ENCODE measurements around the gene DLG4. TPM values are rescaled to one million over a fixed set of nuclear protein-coding genes. Genes with fewer than 3 reads are reported as not detected.
A peak's percentile ranks its signal among the peaks of the same experiment; 100 is the strongest.

The DLG4 gene
- total RNA-seq, 1 experiment from 2014 or later = 59.7 TPM

- TF ChIP-seq ZNF425 (CRISPR knock-in tag; conservative IDR thresholded peaks at IDR 0.05) (no peak), TEAD1 (CRISPR knock-in tag; IDR thresholded peaks at IDR 0.05) (no peak), ATF6 (CRISPR knock-in tag; IDR thresholded peaks at IDR 0.05) (no peak), HMGA2 (CRISPR knock-in tag; IDR thresholded peaks at IDR 0.05) (no peak), ZNF219 (CRISPR knock-in tag; IDR thresholded peaks at IDR 0.05; ENCODE audit: borderline replicate concordance) (no peak)
Measured at GRCh38 chr17:7222972-7223292, 3.3 kb upstream of the DLG4 start (continued).

- peaks cover 4% of the 10 kb centered on the region; the same call in 1 of the 2 replicates for H3K27me3 Mint-ChIP-seq (ENCODE audit: low read depth)
- no peak overlapping the region for H3K27ac Mint-ChIP-seq
- no peaks in the 10 kb centered on the region for H3K9me3 Mint-ChIP-seq
- TF ChIP-seq NFE2L1 (CRISPR knock-in tag; IDR thresholded peaks at IDR 0.05) = no peak
- no peak for TF ChIP-seq FOXP1 (CRISPR knock-in tag; IDR thresholded peaks at IDR 0.05; ENCODE audit: borderline replicate concordance)
- TF ChIP-seq JUN (CRISPR knock-in tag; IDR thresholded peaks at IDR 0.05) = no peak
- POLR2A ChIA-PET = interaction anchor here (0.7 kb wide), 1 partner anchor 20 kb away, joined by 3 read pairs; the partner anchor contains the start of gene GABARAP
- CTCF ChIA-PET = interaction anchor here (1.0 to 4.0 kb wide), 7 partner anchors 8 to 177 kb away, joined by 3 to 36 read pairs (median 4); partner anchors contain the start of genes DVL2 and PHF23
- no peak overlapping the region for H3K4me3 Mint-ChIP-seq
- DNase-seq (ENCODE audit: low spot score) = no peak
- ATAC-seq = no peak
- peaks cover 18% of the 10 kb centered on the region for H3K36me3 Mint-ChIP-seq
- peaks cover 31% of the 10 kb centered on the region for H3K4me1 Mint-ChIP-seq
Measured at GRCh38 chr17:7222093-7222971, 2.7 kb upstream of the DLG4 start.

GRCh38 chr17:7221278-7222092, 1.8 kb upstream of the DLG4 start:
- CTCF ChIA-PET = interaction anchor here (0.9 to 4.8 kb wide), 20 partner anchors 7 to 214 kb away, joined by 3 to 36 read pairs (median 4); partner anchors contain the start of genes ACAP1, DVL2, GABARAP and PHF23
- ATAC-seq = no peak
- Mint-ChIP-seq H3K36me3 (peaks cover 13% of the 10 kb centered on the region), H3K4me3 (peak overlapping the region; percentile 89; the same call in 1 of the 2 replicates), H3K9me3 (no peaks in the 10 kb centered on the region), H3K27ac (no peak overlapping the region), H3K4me1 (peaks cover 35% of the 10 kb centered on the region), H3K27me3 (ENCODE audit: low read depth) (peaks cover 4% of the 10 kb centered on the region; the same call in 1 of the 2 replicates)
- TF ChIP-seq CDX4 (CRISPR knock-in tag; IDR thresholded peaks at IDR 0.05; ENCODE audit: borderline replicate concordance) (no peak), NR1H2 (CRISPR knock-in tag; IDR thresholded peaks at IDR 0.05) (no peak), PREB (CRISPR knock-in tag; IDR thresholded peaks at IDR 0.05; ENCODE audit: borderline replicate concordance) (no peak), ZNF532 (CRISPR knock-in tag; IDR thresholded peaks at IDR 0.05; ENCODE audit: borderline replicate concordance) (peak; percentile 0; the same call in 1 of the 2 replicates)
- POLR2A ChIA-PET = interaction anchor here (0.7 to 2.1 kb wide), 8 partner anchors 9 to 109 kb away, joined by 3 to 9 read pairs (median 6); partner anchors contain the start of genes CTDNEP1, DVL2, GABARAP and PHF23
- no peak for DNase-seq (ENCODE audit: low spot score)
